PFSK-1 (cell line): ENCODE results near the gene ERICH6B.

ENCODE experiments used
- POLR2AphosphoS5 ChIP-seq: IDR thresholded peaks from 2 replicates; pipeline ENCODE4 v1.6.1; 2012; ENCODE audit warnings: low read depth, mild to moderate bottlenecking, control low read depth, low read length, moderate library complexity
- REST ChIP-seq, 2 experiments: IDR thresholded peaks; 2 replicates each; pipeline versions ENCODE4 v1.6.1 to v1.8.0; 2011 to 2012; ENCODE audit warnings: low read depth in 2 of 2, low read length in 2 of 2, control low read depth in 1 of 2, inconsistent platforms in 1 of 2, mild to moderate bottlenecking in 1 of 2, moderate library complexity in 1 of 2; ENCODE audit not compliant: insufficient read depth in 1 of 2

- TF ChIP-seq REST (IDR thresholded peaks at IDR 0.05; ENCODE audit: insufficient read depth in 1 of 2, low read depth in 2 of 2, low read length in 2 of 2) = no peak
- TF ChIP-seq POLR2AphosphoS5 = no peak
Observed at GRCh38 chr13:45521297-45521696, 94.2 kb downstream of the ERICH6B start.
